Measurements from ENCODE around the gene WWTR1. TPM values are rescaled to one million over a fixed set of nuclear protein-coding genes. Genes with fewer than 3 reads are reported as not detected.

WWTR1 gene
- total RNA-seq (2014; rRNA removed; shearing (Covaris generic)) = 14.1 and 22.0 TPM in 2 replicates

- Histone ChIP-seq H3K4me3 (ENCODE audit: insufficient read depth, low read depth, low read length) (peak within 1 kb of the TSS; percentile 89), H3K27me3 (ENCODE audit: control insufficient read depth, insufficient read depth, low read length) (no peaks in the 10 kb centered on the region)
Measured at GRCh38 chr3:149657926-149658743, at the start of gene WWTR1. TSS of gene WWTR1 (minus strand) at chr3:149658025. CDS start at chr3:149657306, 719 bp downstream.

GRCh38 chr3:149706905-149707304 is 49.1 kb upstream of the WWTR1 start:
- H3K27me3 ChIP-seq (ENCODE audit: control insufficient read depth, insufficient read depth, low read length) = no peaks in the 10 kb centered on the region
- H3K36me3 ChIP-seq (replicated peaks; ENCODE audit: control insufficient read depth, insufficient read depth, low read length) = no peaks in the 10 kb centered on the region
- peak; percentile 30 for DNase-seq
- H3K4me3 ChIP-seq (ENCODE audit: insufficient read depth, low read depth, low read length) = no peak overlapping the region

More at GRCh38 chr3:149657926-149658743, at the start of gene WWTR1:
- no peaks in the 10 kb centered on the region for H3K36me3 ChIP-seq (replicated peaks; ENCODE audit: control insufficient read depth, insufficient read depth, low read length)
- peak; percentile 96 for DNase-seq

DNA sequence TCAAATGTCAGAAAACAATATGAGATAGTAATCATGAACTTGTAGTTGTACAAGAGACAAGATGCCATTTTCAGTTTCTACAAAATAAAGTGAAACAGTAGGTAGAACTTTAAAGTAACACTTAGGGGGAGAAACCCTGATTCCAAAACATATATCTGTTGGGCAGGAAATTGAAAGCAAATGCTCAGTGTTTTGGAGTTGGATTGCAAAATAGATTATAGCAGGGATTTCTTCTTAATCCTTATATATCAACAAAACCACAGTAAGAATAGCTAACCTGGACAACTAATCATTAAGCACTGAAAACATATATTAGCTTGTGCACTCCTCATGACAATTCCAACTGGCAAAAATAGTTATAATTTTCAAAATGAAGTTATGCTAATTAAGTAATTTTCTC is 47.6 kb upstream of the WWTR1 start:
- Histone ChIP-seq H3K36me3 (replicated peaks; ENCODE audit: control insufficient read depth, insufficient read depth, low read length) (no peaks in the 10 kb centered on the region), H3K4me3 (ENCODE audit: insufficient read depth, low read depth, low read length) (no peak overlapping the region), H3K27me3 (ENCODE audit: control insufficient read depth, insufficient read depth, low read length) (no peaks in the 10 kb centered on the region)
- no peak for DNase-seq

DNA sequence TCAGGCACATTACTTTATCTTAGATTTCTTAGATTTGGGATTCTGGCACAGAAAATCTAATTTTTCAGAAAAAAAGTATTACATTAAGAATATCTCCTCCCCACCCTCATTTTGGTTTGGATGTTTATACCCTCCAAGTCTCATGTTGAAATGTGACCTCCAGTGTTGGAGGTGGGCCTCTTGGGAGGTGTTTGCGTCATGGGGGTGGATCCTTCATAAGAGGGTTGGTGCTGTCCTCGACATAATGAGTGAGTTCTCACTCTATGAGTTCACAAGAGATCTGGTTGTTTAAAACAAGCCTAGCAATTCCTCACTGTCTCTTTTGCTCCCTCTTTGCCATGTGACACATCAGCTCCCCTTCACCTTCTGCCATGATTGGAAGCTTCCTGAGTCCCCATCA is 45.6 kb upstream of the WWTR1 start:
- Histone ChIP-seq H3K36me3 (replicated peaks; ENCODE audit: control insufficient read depth, insufficient read depth, low read length) (no peaks in the 10 kb centered on the region), H3K4me3 (ENCODE audit: insufficient read depth, low read depth, low read length) (no peak overlapping the region), H3K27me3 (ENCODE audit: control insufficient read depth, insufficient read depth, low read length) (no peaks in the 10 kb centered on the region)
- no peak for DNase-seq

- Histone ChIP-seq H3K4me3 (ENCODE audit: insufficient read depth, low read depth, low read length) (no peak overlapping the region), H3K36me3 (replicated peaks; ENCODE audit: control insufficient read depth, insufficient read depth, low read length) (no peaks in the 10 kb centered on the region), H3K27me3 (ENCODE audit: control insufficient read depth, insufficient read depth, low read length) (no peaks in the 10 kb centered on the region)
- DNase-seq = no peak
Measured at GRCh38 chr3:149702691-149703441, 45.0 kb upstream of the WWTR1 start.

DNA sequence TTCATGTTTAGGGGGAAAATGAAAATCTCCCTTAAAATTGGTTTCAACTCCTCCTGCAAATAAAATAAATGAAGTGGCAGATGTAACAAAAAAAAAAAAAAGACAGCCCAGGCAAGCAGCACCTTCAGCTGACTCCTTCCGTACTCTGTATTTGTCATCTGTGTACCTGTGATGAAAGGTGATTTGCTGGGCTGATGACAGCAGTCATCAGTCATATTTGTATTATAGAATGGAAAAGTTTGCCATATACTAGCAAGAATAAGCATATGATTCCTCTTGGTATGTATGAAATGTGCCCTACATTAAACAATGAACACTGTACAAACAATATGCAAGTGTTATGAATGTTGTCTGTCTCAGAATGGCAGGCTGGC is 44.1 kb upstream of the WWTR1 start:
- DNase-seq = no peak
- Histone ChIP-seq H3K4me3 (ENCODE audit: insufficient read depth, low read depth, low read length) (no peak overlapping the region), H3K36me3 (replicated peaks; ENCODE audit: control insufficient read depth, insufficient read depth, low read length) (no peaks in the 10 kb centered on the region), H3K27me3 (ENCODE audit: control insufficient read depth, insufficient read depth, low read length) (no peaks in the 10 kb centered on the region)

GRCh38 chr3:149701206-149701976 is 43.6 kb upstream of the WWTR1 start:
- no peak for DNase-seq
- Histone ChIP-seq H3K27me3 (ENCODE audit: control insufficient read depth, insufficient read depth, low read length) (no peaks in the 10 kb centered on the region), H3K36me3 (replicated peaks; ENCODE audit: control insufficient read depth, insufficient read depth, low read length) (no peaks in the 10 kb centered on the region), H3K4me3 (ENCODE audit: insufficient read depth, low read depth, low read length) (no peak overlapping the region)

GRCh38 chr3:149688122-149688757 is 30.4 kb upstream of the WWTR1 start:
- DNase-seq = no peak
- no peaks in the 10 kb centered on the region for H3K36me3 ChIP-seq (replicated peaks; ENCODE audit: control insufficient read depth, insufficient read depth, low read length)
- H3K4me3 ChIP-seq (ENCODE audit: insufficient read depth, low read depth, low read length) = no peak overlapping the region
- H3K27me3 ChIP-seq (ENCODE audit: control insufficient read depth, insufficient read depth, low read length) = no peaks in the 10 kb centered on the region

DNA sequence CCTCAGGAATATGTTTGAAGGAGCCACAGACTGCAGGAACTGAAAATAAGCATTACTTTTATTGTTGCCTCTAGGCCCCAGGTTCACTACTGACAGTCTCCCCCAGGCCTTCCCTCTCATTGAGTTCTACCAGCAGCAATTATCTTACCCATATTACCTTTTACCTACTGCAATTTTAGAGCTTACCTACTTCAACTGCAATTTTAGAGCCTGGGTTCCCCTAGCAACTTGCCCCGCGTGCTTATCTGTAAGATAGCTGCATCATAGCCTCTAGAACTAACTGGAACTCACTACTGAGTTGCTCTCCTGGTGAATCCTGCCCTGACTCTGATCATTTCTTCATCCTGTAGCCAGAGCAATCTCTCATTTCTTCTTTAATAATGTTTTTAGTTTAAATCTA is 29.2 kb upstream of the WWTR1 start:
- Histone ChIP-seq H3K4me3 (ENCODE audit: insufficient read depth, low read depth, low read length) (no peak overlapping the region), H3K27me3 (ENCODE audit: control insufficient read depth, insufficient read depth, low read length) (no peaks in the 10 kb centered on the region), H3K36me3 (replicated peaks; ENCODE audit: control insufficient read depth, insufficient read depth, low read length) (no peaks in the 10 kb centered on the region)
- no peak for DNase-seq

GRCh38 chr3:149678351-149678950 is 20.6 kb upstream of the WWTR1 start:
- no peak overlapping the region for H3K4me3 ChIP-seq (ENCODE audit: insufficient read depth, low read depth, low read length)
- DNase-seq = no peak
- no peaks in the 10 kb centered on the region for H3K27me3 ChIP-seq (ENCODE audit: control insufficient read depth, insufficient read depth, low read length)
- H3K36me3 ChIP-seq (replicated peaks; ENCODE audit: control insufficient read depth, insufficient read depth, low read length) = no peaks in the 10 kb centered on the region

GRCh38 chr3:149673393-149673792 is 15.6 kb upstream of the WWTR1 start:
- H3K27me3 ChIP-seq (ENCODE audit: control insufficient read depth, insufficient read depth, low read length) = no peaks in the 10 kb centered on the region
- H3K4me3 ChIP-seq (ENCODE audit: insufficient read depth, low read depth, low read length) = no peak overlapping the region
- no peaks in the 10 kb centered on the region for H3K36me3 ChIP-seq (replicated peaks; ENCODE audit: control insufficient read depth, insufficient read depth, low read length)
- no peak for DNase-seq

- Histone ChIP-seq H3K27me3 (ENCODE audit: control insufficient read depth, insufficient read depth, low read length) (no peaks in the 10 kb centered on the region), H3K36me3 (replicated peaks; ENCODE audit: control insufficient read depth, insufficient read depth, low read length) (no peaks in the 10 kb centered on the region), H3K4me3 (ENCODE audit: insufficient read depth, low read depth, low read length) (no peak overlapping the region)
- DNase-seq = peak; percentile 69
Measured at GRCh38 chr3:149670742-149671492, 13.1 kb upstream of the WWTR1 start.

GRCh38 chr3:149667576-149667975 is 9.8 kb upstream of the WWTR1 start:
- DNase-seq = no peak
- Histone ChIP-seq H3K4me3 (ENCODE audit: insufficient read depth, low read depth, low read length) (no peak overlapping the region), H3K27me3 (ENCODE audit: control insufficient read depth, insufficient read depth, low read length) (no peaks in the 10 kb centered on the region), H3K36me3 (replicated peaks; ENCODE audit: control insufficient read depth, insufficient read depth, low read length) (no peaks in the 10 kb centered on the region)
